Heart right ventricle (tissue), 16 donors: ENCODE data around the gene OSBPL6. TPM values are rescaled to one million over a fixed set of nuclear protein-coding genes. Genes with fewer than 3 reads are reported as not detected.
A peak's percentile ranks its signal among the peaks of the same experiment; 100 is the strongest.

Experiments used
- ATAC-seq, 8 donors: fragments of 200-7000 bp; cut with Tn5 transposase; one replicate each; pipeline ENCODE4 v1.9.1; 2020; ENCODE audit warnings: mild to moderate bottlenecking in 8 of 8, moderate library complexity in 8 of 8, moderate number of reproducible peaks in 1 of 8
- DNase-seq, 2 donors: peaks; one replicate each; pipeline ENCODE4 v3.0.0-alpha.2; 2020
- H3K27ac ChIP-seq, 10 donors: fragments of 200-600 bp; sonication (generic) in 2 of 10; one replicate each; pipeline versions ENCODE4 v1.5.0 to v1.8.0; 2020 to 2022; ENCODE audit warnings: mild to moderate bottlenecking in 3 of 10
- H3K27me3 ChIP-seq, 7 donors: fragments of 200-600 bp; one replicate each; pipeline ENCODE4 v1.8.0; 2021 to 2022; ENCODE audit warnings: mild to moderate bottlenecking in 2 of 7
- H3K36me3 ChIP-seq, 9 donors: fragments of 200-600 bp; sonication (generic) in 1 of 9; one replicate each; pipeline versions ENCODE4 v1.5.0 to v1.8.0; 2020 to 2022; ENCODE audit warnings: mild to moderate bottlenecking in 2 of 9
- H3K4me1 ChIP-seq, 9 donors: fragments of 200-600 bp; sonication (generic) in 1 of 9; one replicate each; pipeline versions ENCODE4 v1.5.0 to v1.8.0; 2020 to 2022; ENCODE audit warnings: mild to moderate bottlenecking in 4 of 9
- H3K4me3 ChIP-seq, 10 donors: fragments of 200-600 bp; sonication (generic) in 2 of 10; one replicate each; pipeline versions ENCODE4 v1.5.0 to v1.8.0; 2020 to 2022; ENCODE audit warnings: mild to moderate bottlenecking in 7 of 10, moderate library complexity in 2 of 10
- H3K9me3 ChIP-seq, 11 donors: fragments of 200-600 bp in 10 of 11; sonication (generic) in 2 of 11; one replicate each; pipeline versions ENCODE4 v1.5.0 to v1.8.0; 2013 to 2022; ENCODE audit warnings: mild to moderate bottlenecking in 2 of 11, control low read depth in 1 of 11, moderate library complexity in 1 of 11
- WGBS, 2 donors: extraction: QIAGEN DNeasy Blood & Tissue Kit; methylation state at CpG; one replicate each; pipeline ENCODE4 v1.1.7; 2013; ENCODE audit warnings: inconsistent platforms in 1 of 2; 5-methylcytosine and 5-hydroxymethylcytosine counted together
- intact Hi-C, 10 donors: fragments of 100-400 bp; cut with DNase I; formaldehyde crosslinking; loops; one replicate each; pipeline versions ENCODE4 v1.11.1 to v1.14.2; 2022
- polyA plus RNA-seq, 2 donors: library from polyadenylated mRNA; stranded (reverse); fragments of 200-250 nt; gene quantifications; one replicate each; pipeline ENCODE4 v1.2.3, GENCODE V29; 2013
- total RNA-seq, 10 donors: library from RNA; stranded (reverse); fragmentation: NEBNext Ultra II Directional in 3 of 10; extraction: Animal tissue kit (Norgen Biotek cat#: 25700) in 3 of 10; gene quantifications; one replicate each; pipeline versions ENCODE4 v1.2.1 to v1.2.4, GENCODE V29; 2021 to 2023
- TF ChIP-seq, protein P1 (sequence below), 9 donors: fragments of 200-600 bp; sonication (generic) in 2 of 9; IDR thresholded peaks; one replicate each; pipeline versions ENCODE4 v1.5.0 to v1.8.0; 2021 to 2022; ENCODE audit warnings: antibody characterized with exemption in 9 of 9, mild to moderate bottlenecking in 5 of 9, moderate library complexity in 1 of 9
- donor health status: Arrhythmogenic right ventricular cardiomyopathy.
- donor health status: ischemic (EF 13 %, LVEDD 7.1; RV severe dilation, severe dysfunction).
- donor health status: healthy with polysubstance abuse.
- donor health status: DM: no; HTN: yes; CAD: no.
- donor health status: DM: no; HTN: no; CAD: no.
- donor health status: ischemic (EF 25% LVEDD 6.9; RV normal size, moderate dysfunction).
- donor health status: ischemic (EF 25% LVEDD 5.7; RV mildly dilated, moderate dysfunction).
- donor health status: healthy.
- donor health status: DM: yes; HTN: yes; CAD: no.
- donor health status: Ischemic cardiomyopathy.
- donor health status: ischemic (EF 35%, LVEDD 5.7; RV mildly dilated, moderate dysfunction).
- donor health status: nonischemic (EF 11% LVEDD 7.7; RV severe dilation, severe dysfunction).
- donor health status: DM: yes; HTN: yes; CAD: no.
- donor health status: PGD.
- donor health status: ischemic (EF 29% LVEDD 5.4; RV normal size, mild dysfunction).
- donor health status: nonischemic (EF 23%, LVEDD 6.1; RV moderate dilation, normal function).

OSBPL6 gene
- total and polyA plus RNA-seq, 12 donors: 1.1 to 8.0 (median 4.4) TPM

DNA sequence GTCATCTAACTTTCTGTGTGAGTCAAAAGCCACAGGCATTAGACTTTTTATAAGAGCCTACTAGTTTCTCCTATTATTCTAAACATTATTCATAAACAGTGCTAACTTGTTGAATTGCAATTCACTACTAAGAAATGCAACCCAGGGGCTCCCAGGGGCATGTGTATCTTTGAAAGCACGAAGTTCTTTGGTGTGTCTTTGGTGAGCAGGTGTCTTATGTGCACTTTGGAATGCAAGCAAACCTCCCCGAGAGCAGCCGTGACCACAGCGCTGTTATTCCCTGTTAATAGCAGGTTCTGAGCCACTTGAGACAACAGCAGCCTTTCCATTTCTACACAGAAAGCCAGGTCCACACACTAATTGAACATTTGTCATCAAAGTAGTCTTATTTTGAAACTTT is 133.2 kb downstream of the OSBPL6 start:
- ATAC-seq (no peak), DNase-seq (no peak)
- TF ChIP-seq, protein P1, sequence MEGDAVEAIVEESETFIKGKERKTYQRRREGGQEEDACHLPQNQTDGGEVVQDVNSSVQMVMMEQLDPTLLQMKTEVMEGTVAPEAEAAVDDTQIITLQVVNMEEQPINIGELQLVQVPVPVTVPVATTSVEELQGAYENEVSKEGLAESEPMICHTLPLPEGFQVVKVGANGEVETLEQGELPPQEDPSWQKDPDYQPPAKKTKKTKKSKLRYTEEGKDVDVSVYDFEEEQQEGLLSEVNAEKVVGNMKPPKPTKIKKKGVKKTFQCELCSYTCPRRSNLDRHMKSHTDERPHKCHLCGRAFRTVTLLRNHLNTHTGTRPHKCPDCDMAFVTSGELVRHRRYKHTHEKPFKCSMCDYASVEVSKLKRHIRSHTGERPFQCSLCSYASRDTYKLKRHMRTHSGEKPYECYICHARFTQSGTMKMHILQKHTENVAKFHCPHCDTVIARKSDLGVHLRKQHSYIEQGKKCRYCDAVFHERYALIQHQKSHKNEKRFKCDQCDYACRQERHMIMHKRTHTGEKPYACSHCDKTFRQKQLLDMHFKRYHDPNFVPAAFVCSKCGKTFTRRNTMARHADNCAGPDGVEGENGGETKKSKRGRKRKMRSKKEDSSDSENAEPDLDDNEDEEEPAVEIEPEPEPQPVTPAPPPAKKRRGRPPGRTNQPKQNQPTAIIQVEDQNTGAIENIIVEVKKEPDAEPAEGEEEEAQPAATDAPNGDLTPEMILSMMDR (IDR thresholded peaks at IDR 0.05): no peak
- Histone ChIP-seq H3K27ac (no peak overlapping the region), H3K4me1 (peaks cover 0 to 8% (median 0%) of the 10 kb centered on the region in 9 donors), H3K9me3 (no peaks in the 10 kb centered on the region), H3K27me3 (no peaks in the 10 kb centered on the region), H3K4me3 (no peak overlapping the region), H3K36me3 (no peaks in the 10 kb centered on the region)
- 73 to 78% methylated on average over 4 of the region's 4 CpGs for WGBS, 2 donors
- intact Hi-C loops: no loop called here

DNA sequence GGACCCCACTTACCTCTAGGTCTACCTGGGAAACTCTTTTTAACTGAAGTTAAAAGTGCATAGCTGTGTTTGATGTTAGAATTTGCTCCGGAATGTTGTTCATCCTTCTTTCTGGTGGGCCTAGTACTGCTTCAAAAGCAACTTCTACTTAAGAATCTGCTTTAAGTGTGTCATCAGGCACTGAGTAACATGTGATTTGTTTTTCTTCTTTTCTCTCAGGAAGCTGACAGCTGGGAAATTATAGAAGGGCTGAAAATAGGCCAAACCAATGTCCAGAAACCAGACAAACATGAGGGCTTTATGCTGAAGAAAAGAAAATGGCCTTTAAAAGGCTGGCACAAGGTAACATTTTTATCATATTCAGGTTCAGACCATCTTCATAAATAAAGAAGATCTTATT is 133.7 kb downstream of the OSBPL6 start:
- TF ChIP-seq, protein P1 (IDR thresholded peaks at IDR 0.05): no peak
- Histone ChIP-seq H3K36me3 (peaks cover 0 to 4% (median 0%) of the 10 kb centered on the region in 9 donors), H3K27ac (no peak overlapping the region), H3K9me3 (no peaks in the 10 kb centered on the region), H3K4me3 (no peak overlapping the region), H3K4me1 (peaks cover 0 to 8% (median 0%) of the 10 kb centered on the region in 9 donors), H3K27me3 (no peaks in the 10 kb centered on the region)
- DNase-seq (no peak), ATAC-seq (peak in 1 of 8 donors; percentile 37)
- 80 to 88% methylated on average over 1 of the region's 1 CpG for WGBS, 2 donors
- intact Hi-C loops: no loop called here

DNA sequence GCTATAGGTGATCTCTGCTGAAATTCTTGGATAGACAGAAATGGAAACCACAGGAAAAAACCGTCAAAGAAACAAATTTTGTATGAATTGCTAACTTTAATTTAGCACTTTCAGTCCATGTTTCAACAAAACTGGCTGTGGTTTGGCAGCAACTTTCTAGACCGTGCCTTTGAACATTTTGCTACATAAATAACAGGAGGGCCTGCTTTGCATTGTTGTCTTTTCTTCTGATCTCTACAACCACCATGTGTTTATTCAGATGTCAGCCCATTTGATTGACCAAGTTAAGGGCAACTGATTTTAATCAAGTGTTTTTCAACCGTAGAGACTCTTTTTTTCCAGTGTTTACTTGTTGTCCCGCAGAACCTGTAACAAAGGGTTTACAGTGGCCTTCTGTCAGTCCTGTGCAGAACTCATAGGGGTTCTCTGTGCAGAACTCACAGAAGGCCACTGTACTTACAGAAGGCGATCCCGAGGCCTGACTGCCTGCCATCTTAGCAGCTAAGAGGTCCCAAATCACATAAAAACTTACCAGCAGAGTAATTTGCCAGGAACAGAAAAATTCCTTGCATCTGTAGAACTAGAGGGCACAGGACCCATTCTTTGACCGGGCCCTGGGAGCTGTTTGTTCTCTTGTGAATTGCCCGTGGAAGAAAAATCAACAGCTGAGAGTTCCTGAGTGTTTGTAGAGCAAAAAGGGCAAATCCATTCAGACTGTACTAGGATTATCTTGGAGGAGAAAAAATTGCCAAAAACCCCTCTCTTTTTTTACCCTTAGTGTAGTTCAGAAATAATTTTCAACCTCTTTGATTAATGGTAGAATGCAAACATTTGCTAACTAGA is 136.1 kb downstream of the OSBPL6 start:
- Histone ChIP-seq H3K27me3 (no peaks in the 10 kb centered on the region), H3K9me3 (no peaks in the 10 kb centered on the region), H3K36me3 (peaks cover 0 to 7% (median 0%) of the 10 kb centered on the region in 9 donors), H3K4me1 (peaks cover 0 to 8% (median 0%) of the 10 kb centered on the region in 9 donors), H3K27ac (no peak overlapping the region), H3K4me3 (no peak overlapping the region)
- WGBS, 2 donors: 85 to 90% methylated on average over 8 of the region's 8 CpGs
- DNase-seq (no peak), ATAC-seq (no peak)
- TF ChIP-seq, protein P1 (IDR thresholded peaks at IDR 0.05): no peak
- intact Hi-C loops: no loop called here

DNA sequence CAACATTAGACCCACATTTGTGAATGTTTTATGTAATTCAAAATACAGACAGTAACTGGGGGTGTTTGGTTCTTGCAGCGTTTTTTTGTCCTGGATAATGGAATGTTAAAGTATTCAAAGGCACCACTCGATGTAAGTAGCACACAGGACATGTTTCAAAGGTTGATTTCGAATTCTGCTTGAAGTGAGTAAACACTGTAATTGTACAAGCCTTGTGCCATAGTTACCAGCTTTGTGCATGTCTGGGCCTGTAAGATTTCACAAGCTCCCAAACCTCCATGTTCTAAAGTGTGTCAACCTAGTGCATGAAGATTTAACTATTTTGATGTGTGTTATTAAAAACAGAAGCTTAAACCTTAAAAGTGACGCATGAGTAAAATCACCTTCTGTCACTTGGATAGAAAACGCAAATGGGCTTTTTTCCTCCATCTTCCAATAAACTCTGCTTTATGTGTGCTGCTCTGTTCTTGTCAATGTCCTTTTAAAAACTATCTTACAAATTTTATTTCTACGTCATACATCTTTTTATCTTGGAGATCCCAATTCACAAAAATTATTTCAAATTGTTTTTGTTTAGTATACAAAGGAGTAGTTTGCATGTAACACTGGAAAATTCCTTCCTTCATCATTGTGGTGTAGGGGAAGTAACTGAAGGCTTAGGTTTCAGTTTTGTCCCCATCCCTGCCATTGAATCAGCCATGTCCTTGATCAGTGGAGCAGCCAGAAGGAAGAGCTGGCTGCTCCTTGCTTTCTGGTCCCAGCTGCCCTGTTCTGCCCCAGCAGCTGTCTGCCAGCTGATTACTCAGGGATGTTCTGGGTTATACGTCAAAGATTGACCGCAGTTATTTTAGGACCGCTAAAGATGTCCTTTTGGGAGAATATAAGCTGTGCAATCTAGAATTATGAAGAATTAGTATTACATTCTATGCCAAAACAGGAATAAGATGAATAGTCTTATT is 137.4 kb downstream of the OSBPL6 start:
- Histone ChIP-seq H3K36me3 (peaks cover 0 to 15% (median 0%) of the 10 kb centered on the region in 9 donors), H3K9me3 (no peaks in the 10 kb centered on the region), H3K27me3 (no peaks in the 10 kb centered on the region), H3K4me3 (no peak overlapping the region), H3K4me1 (peaks cover 0 to 8% (median 0%) of the 10 kb centered on the region in 9 donors), H3K27ac (no peak overlapping the region)
- WGBS, 2 donors: 91 to 96% methylated on average over 9 of the region's 9 CpGs
- DNase-seq (no peak), ATAC-seq (no peak)
- TF ChIP-seq, protein P1 (IDR thresholded peaks at IDR 0.05): no peak
- intact Hi-C loops: no loop called here
